A549 (cell line): Measurements from ENCODE around the gene AGAP3. TPM values are rescaled to one million over a fixed set of nuclear protein-coding genes. Genes with fewer than 3 reads are reported as not detected.

Experiments used
- ATAC-seq, 2 experiments: fragments of 200-7000 bp in 1 of 2; fragments of >200 bp in 1 of 2; cut with Nextera tagmentation in 1 of 2; cut with Tn5 transposase in 1 of 2; 3 replicates each; pipeline versions ENCODE4 v1.8.0 to v1.9.1; 2018 to 2020; ENCODE audit warnings: mild to moderate bottlenecking in 1 of 2, moderate library complexity in 1 of 2
- CTCF ChIA-PET: fragments of 300-600 bp; sonication (Branson Sonifier 250); formaldehyde crosslinking; extraction: SDS; loops from one replicate; lab custom pipeline; 2021; ENCODE audit warnings: antibody characterized with exemption, inconsistent platforms; lab: Yijun Ruan, JAX
- POLR2A ChIA-PET: fragments of 350-600 bp; formaldehyde crosslinking; extraction: SDS; loops from one replicate; lab custom pipeline; 2021; ENCODE audit warnings: antibody characterized with exemption, inconsistent platforms; lab: Yijun Ruan, JAX
- DNase-seq, 2 experiments: peaks; one replicate each; pipeline versions ENCODE4 v3.0.0 to v3.0.0-alpha.2; 2011 to 2016; ENCODE audit warnings: low read depth in 1 of 2, low spot score in 1 of 2
- FAIRE-seq: peaks from 2 replicates; lab custom pipeline; 2011; peaks lifted over from hg19 to GRCh38; lab: Jason Lieb, UNC
- H3K27ac ChIP-seq, 2 experiments: fragments of >200 bp; sonication (Bioruptor Twin); formaldehyde crosslinking; 3 replicates each; pipeline ENCODE4 v1.5.1; 2016 to 2017
- H3K4me1 ChIP-seq: fragments of >200 bp; sonication (Bioruptor Twin); formaldehyde crosslinking; 3 replicates; pipeline ENCODE4 v1.6.1; 2016
- H3K4me2 ChIP-seq: fragments of >200 bp; sonication (Bioruptor Twin); formaldehyde crosslinking; 3 replicates; pipeline ENCODE4 v1.6.1; 2016
- H3K4me3 ChIP-seq: fragments of >200 bp; sonication (Bioruptor Twin); formaldehyde crosslinking; 3 replicates; pipeline ENCODE4 v1.5.1; 2016
- H3K9me3 ChIP-seq: fragments of >200 bp; sonication (Bioruptor Twin); formaldehyde crosslinking; 3 replicates; pipeline ENCODE4 v1.6.1; 2016
- BHLHE40 ChIP-seq: IDR thresholded peaks from 2 replicates; pipeline ENCODE4 v1.6.1; 2012; ENCODE audit warnings: low read depth, low read length, inconsistent platforms
- CBX2 ChIP-seq: fragments of 200-600 bp; sonication (generic); IDR thresholded peaks from 2 replicates; pipeline ENCODE4 v1.6.1; 2016; ENCODE audit warnings: low read depth, mild to moderate bottlenecking, borderline replicate concordance
- CEBPB ChIP-seq, 2 experiments: fragments of >200 bp in 1 of 2; sonication (Bioruptor Twin) in 1 of 2; formaldehyde crosslinking in 1 of 2; IDR thresholded peaks; 2 replicates each; pipeline ENCODE4 v1.6.1; 2012 to 2016
- CHD4 ChIP-seq: fragments of 200-600 bp; sonication (generic); IDR thresholded peaks from 2 replicates; pipeline ENCODE4 v1.6.1; 2016; ENCODE audit warnings: antibody characterized with exemption, mild to moderate bottlenecking, borderline replicate concordance
- CTCF ChIP-seq: fragments of >200 bp; sonication (Bioruptor Twin); formaldehyde crosslinking; IDR thresholded peaks from 3 replicates; pipeline ENCODE4 v1.5.1; 2016
- ELK1 ChIP-seq: fragments of 150-350 bp; IDR thresholded peaks from 2 replicates; pipeline ENCODE4 v1.6.1; 2014; ENCODE audit warnings: low read depth, mild to moderate bottlenecking, low read length
- ESRRA ChIP-seq: fragments of 150-350 bp; IDR thresholded peaks from 2 replicates; pipeline ENCODE4 v1.6.1; 2014; ENCODE audit warnings: mild to moderate bottlenecking, low read length, borderline replicate concordance
- FOSB ChIP-seq: fragments of 250-450 bp; sonication (Bioruptor Pico); IDR thresholded peaks from 2 replicates; pipeline ENCODE4 v1.5.0; 2020; ENCODE audit warnings: mild to moderate bottlenecking, moderate library complexity
- HDAC2 ChIP-seq: fragments of 200-600 bp; sonication (generic); IDR thresholded peaks from 2 replicates; pipeline ENCODE4 v1.6.1; 2016
- HES2 ChIP-seq: fragments of >200 bp; sonication (Bioruptor Twin); formaldehyde crosslinking; IDR thresholded peaks from 2 replicates; pipeline ENCODE4 v1.6.1; 2016
- HOXB5 ChIP-seq: fragments of 250-450 bp; sonication (Bioruptor Pico); IDR thresholded peaks from 2 replicates; pipeline ENCODE4 v1.5.0; 2020; ENCODE audit warnings: mild to moderate bottlenecking, moderate library complexity
- JUN ChIP-seq, 2 experiments: fragments of >200 bp; sonication (Bioruptor Twin); formaldehyde crosslinking; IDR thresholded peaks; 2 replicates in 1 of 2; 3 replicates in 1 of 2; pipeline ENCODE4 v1.6.1; 2016 to 2017
- KDM5A ChIP-seq: fragments of 200-600 bp; sonication (generic); IDR thresholded peaks from 2 replicates; pipeline ENCODE4 v1.6.1; 2016; ENCODE audit warnings: antibody characterized with exemption, mild to moderate bottlenecking
- MAZ ChIP-seq: fragments of 150-350 bp; IDR thresholded peaks from 2 replicates; pipeline ENCODE4 v1.6.1; 2014; ENCODE audit warnings: antibody characterized with exemption, low read depth, low read length, borderline replicate concordance
- PHF8 ChIP-seq: fragments of 200-600 bp; sonication (generic); IDR thresholded peaks from 2 replicates; pipeline ENCODE4 v1.6.1; 2016; ENCODE audit warnings: low read depth, mild to moderate bottlenecking, antibody characterized with exemption, moderate library complexity, borderline replicate concordance
- POLR2A ChIP-seq: IDR thresholded peaks from 2 replicates; pipeline ENCODE4 v1.6.1; 2012; ENCODE audit warnings: mild to moderate bottlenecking, low read length
- RAD21 ChIP-seq, 2 experiments: fragments of >200 bp in 1 of 2; sonication (Bioruptor Twin) in 1 of 2; formaldehyde crosslinking in 1 of 2; IDR thresholded peaks in 1 of 2; conservative IDR thresholded peaks in 1 of 2; 2 replicates in 1 of 2; 3 replicates in 1 of 2; pipeline ENCODE4 v1.6.1; 2012 to 2018; ENCODE audit warnings: inconsistent platforms in 1 of 2
- RARB ChIP-seq: fragments of 250-450 bp; sonication (Bioruptor Pico); IDR thresholded peaks from 2 replicates; pipeline ENCODE4 v1.8.0; 2021; ENCODE audit warnings: mild to moderate bottlenecking, moderate library complexity
- REST ChIP-seq: fragments of 200-600 bp; sonication (generic); IDR thresholded peaks from 2 replicates; pipeline ENCODE4 v1.6.1; 2016; ENCODE audit warnings: antibody characterized with exemption, mild to moderate bottlenecking, moderate library complexity
- RFX5 ChIP-seq: fragments of 450-650 bp; IDR thresholded peaks from 2 replicates; pipeline ENCODE4 v1.7.1; 2014; ENCODE audit warnings: antibody characterized with exemption, mild to moderate bottlenecking, moderate library complexity
- SREBF2 ChIP-seq: fragments of 450-650 bp; IDR thresholded peaks from 2 replicates; pipeline ENCODE4 v1.6.1; 2014; ENCODE audit warnings: mild to moderate bottlenecking, moderate library complexity
- TFCP2L1 ChIP-seq: fragments of 250-450 bp; sonication (Bioruptor Pico); IDR thresholded peaks from 2 replicates; pipeline ENCODE4 v1.5.0; 2021; ENCODE audit warnings: mild to moderate bottlenecking
- ZC3H11A ChIP-seq: fragments of 450-650 bp; IDR thresholded peaks from 2 replicates; pipeline ENCODE4 v1.6.1; 2014; ENCODE audit warnings: antibody characterized with exemption, mild to moderate bottlenecking
- ZFP36 ChIP-seq: fragments of 450-650 bp; IDR thresholded peaks from 2 replicates; pipeline ENCODE4 v1.6.1; 2014; ENCODE audit warnings: borderline replicate concordance; ENCODE audit not compliant: partially characterized antibody
- ZNF302 ChIP-seq: fragments of 250-450 bp; sonication (Bioruptor Pico); IDR thresholded peaks from 2 replicates; pipeline ENCODE4 v1.9.0; 2021; ENCODE audit warnings: inconsistent platforms, mild to moderate bottlenecking, moderate library complexity
- WGBS: methylation state at CpG from one replicate; pipeline ENCODE4 v1.1.6; 2017; ENCODE audit errors: missing lambda C conversion rate; 5-methylcytosine and 5-hydroxymethylcytosine counted together
- polyA plus RNA-seq, 4 experiments: library from polyadenylated mRNA; depleted of rRNA in 3 of 4; stranded (reverse); fragments of >200 nt; fragmentation: RNase III in 1 of 4; extraction: RNeasy Plus Mini Kit Qiagen cat#74134 plus additional on column Dnase treatment in 1 of 4; gene quantifications; 2 replicates in 3 of 4; 3 replicates in 1 of 4; pipeline ENCODE4 v1.2.3, GENCODE V29; 2011 to 2017

AGAP3 gene
- polyA plus RNA-seq, 2 of the 4 experiments (the other 2 are of a cell fraction), result 33.8 to 45.9 TPM

- no peak for TF ChIP-seq RAD21 (conservative IDR thresholded peaks at IDR 0.05 in 1 of 2, IDR thresholded peaks at IDR 0.05 in 1 of 2)
Observed at GRCh38 chr7:151177310-151177709, 91.0 kb downstream of the AGAP3 start (continued).

- H3K4me3 ChIP-seq, result no peak overlapping the region
- CTCF ChIA-PET, result interaction anchor here (0.6 to 5.3 kb wide), 6 partner anchors 9 to 580 kb away, joined by 3 to 34 read pairs (median 6); partner anchors contain the start of gene GBX1
- TF ChIP-seq CTCF (no peak), HES2 (no peak), CEBPB (IDR thresholded peaks at IDR 0.05) (no peak), ZFP36 (no peak), SREBF2 (no peak), ELK1 (no peak), PHF8 (no peak), BHLHE40 (no peak)
- TF ChIP-seq, all 56 proteins: peak for 0
- WGBS, result 72% methylated on average over 9 of the region's 9 CpGs
- POLR2A ChIA-PET, result no interaction called here
- Histone ChIP-seq H3K4me1 (no peaks in the 10 kb centered on the region), H3K4me2 (no peak overlapping the region), H3K9me3 (no peaks in the 10 kb centered on the region), H3K27ac (no peak overlapping the region)
- ATAC-seq (no peak), DNase-seq (no peak), FAIRE-seq (no peak)
Observed at GRCh38 chr7:151178236-151178635, 92.0 kb downstream of the AGAP3 start.

- Histone ChIP-seq H3K27ac (no peak overlapping the region), H3K4me3 (no peak overlapping the region), H3K9me3 (no peaks in the 10 kb centered on the region)
- FAIRE-seq, result no peak
- no peak for TF ChIP-seq TFCP2L1 (CRISPR knock-in tag)
- no peak for TF ChIP-seq PHF8
- TF ChIP-seq, all 56 proteins: peak for 0
- ChIA-PET POLR2A (no interaction called here), CTCF (interaction anchor here (0.6 to 5.3 kb wide), 8 partner anchors 9 to 580 kb away, joined by 3 to 34 read pairs (median 4); partner anchors contain the start of gene GBX1)
- 44% methylated on average over 2 of the region's 2 CpGs for WGBS
- no peak for ATAC-seq
- H3K4me2 ChIP-seq, result no peak overlapping the region
- no peak for DNase-seq
- no peaks in the 10 kb centered on the region for H3K4me1 ChIP-seq
Observed at GRCh38 chr7:151178831-151179230, 92.6 kb downstream of the AGAP3 start.

- peak; percentile 10; a peak in 1 of 6 replicates for ATAC-seq
- POLR2A ChIA-PET, result no interaction called here
- CTCF ChIA-PET, result interaction anchor here (0.7 to 5.3 kb wide), 7 partner anchors 10 to 216 kb away, joined by 3 to 34 read pairs (median 5); partner anchors contain the start of gene GBX1
- no peak for TF ChIP-seq RFX5
- no peak for TF ChIP-seq CHD4
- no peak for TF ChIP-seq MAZ
- TF ChIP-seq HDAC2, result no peak
- TF ChIP-seq HOXB5 (CRISPR knock-in tag), result no peak
- TF ChIP-seq ESRRA, result no peak
- no peak for TF ChIP-seq RAD21 (conservative IDR thresholded peaks at IDR 0.05 in 1 of 2, IDR thresholded peaks at IDR 0.05 in 1 of 2)
- TF ChIP-seq CBX2, result no peak
- TF ChIP-seq FOSB (CRISPR knock-in tag), result no peak
- TF ChIP-seq JUN (IDR thresholded peaks at IDR 0.05), result no peak
- TF ChIP-seq POLR2A, result no peak
- no peak for TF ChIP-seq REST
- TF ChIP-seq ZC3H11A, result no peak
- no peak for TF ChIP-seq ZNF302 (CRISPR knock-in tag)
- no peak for TF ChIP-seq KDM5A
- no peak for TF ChIP-seq RARB (CRISPR knock-in tag)
Observed at GRCh38 chr7:151179287-151179860, 93.1 kb downstream of the AGAP3 start.

More at GRCh38 chr7:151179287-151179860, 93.1 kb downstream of the AGAP3 start:
- no peak overlapping the region for H3K4me2 ChIP-seq
- H3K4me3 ChIP-seq, result no peak overlapping the region
- no peaks in the 10 kb centered on the region for H3K9me3 ChIP-seq
- FAIRE-seq (no peak), DNase-seq (no peak)
- H3K27ac ChIP-seq, result no peak overlapping the region
- no peaks in the 10 kb centered on the region for H3K4me1 ChIP-seq
- 62% methylated on average over 8 of the region's 8 CpGs for WGBS
